Measurements from ENCODE around the gene SNRK. TPM values are rescaled to one million over a fixed set of nuclear protein-coding genes. Genes with fewer than 3 reads are reported as not detected.
A peak's percentile ranks its signal among the peaks of the same experiment; 100 is the strongest.

The SNRK gene
- total and polyA plus RNA-seq, 7 donors = 6.8 to 25.6 (median 18.8) TPM

DNA sequence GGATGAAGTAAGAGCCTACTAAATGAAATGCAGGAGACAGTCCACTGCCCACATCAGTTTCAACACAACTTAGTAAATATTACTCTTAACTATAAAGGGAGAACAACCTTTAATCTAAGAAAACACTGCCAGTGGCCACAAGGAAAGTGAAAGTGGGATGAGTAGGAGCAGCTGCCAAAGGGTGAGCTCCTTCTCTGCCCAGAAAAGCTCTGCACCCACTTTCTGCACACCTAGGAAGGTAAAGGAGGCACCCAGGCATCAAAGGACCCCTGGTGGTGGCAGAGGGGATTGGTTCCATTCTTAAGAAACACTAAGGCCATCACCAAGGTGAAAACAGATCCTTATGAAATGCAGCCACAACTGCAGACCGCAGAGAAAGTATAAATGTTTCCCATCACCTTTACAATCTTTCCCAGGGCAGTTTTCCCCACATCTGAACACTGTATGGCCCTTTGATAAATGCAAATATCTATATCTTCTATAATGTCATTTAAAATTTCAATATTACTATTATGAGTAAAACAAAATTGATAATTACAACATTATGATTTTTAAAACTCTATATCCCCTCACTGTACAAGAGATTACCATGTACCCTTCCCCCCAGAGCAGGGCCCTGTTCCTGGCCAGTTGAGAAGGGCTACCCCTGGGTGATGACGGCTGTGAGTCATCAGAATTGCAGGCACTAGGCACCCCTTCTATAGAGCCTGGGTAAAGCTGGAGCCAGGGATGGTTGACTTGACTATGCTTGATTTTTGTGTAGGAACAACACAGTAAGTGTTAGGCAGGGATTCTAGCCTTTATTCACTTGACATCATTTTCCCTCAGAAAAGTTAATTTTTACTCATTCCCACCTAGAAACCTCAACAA is 92.0 kb downstream of the SNRK start:
- peak overlapping the region; percentile 24 for H3K27ac ChIP-seq
- 87 to 100% (median 92%) methylated on average over 2 of the region's 2 CpGs for WGBS, 3 donors
- peak in 3 of 4 donors; percentile 76 to 86 (median 77) for ATAC-seq

DNA sequence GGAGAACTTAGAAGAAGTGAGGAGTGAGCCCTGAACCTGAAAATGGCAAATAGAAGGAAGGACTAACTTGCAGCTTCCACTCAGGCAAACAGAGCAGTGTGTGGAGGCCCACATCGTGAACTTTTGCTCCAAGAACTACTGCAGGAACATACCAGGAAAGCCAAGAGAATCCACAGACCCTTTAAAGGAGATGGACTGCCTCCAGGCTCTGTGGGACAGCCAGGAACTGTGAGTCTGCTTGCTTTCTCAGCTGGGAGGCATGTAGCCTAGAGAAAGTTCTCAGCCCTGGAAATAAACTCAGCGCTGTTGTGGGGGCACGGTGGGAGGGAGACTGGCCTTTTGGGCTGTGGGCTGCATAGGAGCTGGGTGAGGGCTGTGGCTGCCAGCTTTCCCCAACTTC is 93.0 kb downstream of the SNRK start:
- no peaks in the 10 kb centered on the region for H3K4me1 ChIP-seq
- H3K27ac ChIP-seq = no peak overlapping the region
- intact Hi-C loops (cut with DNase I) = loop anchor here in 1 of 2 donors (10.0 kb wide), 1 partner anchor 215 kb away; no protein-coding TSS in a partner anchor
- TF ChIP-seq, protein P1, sequence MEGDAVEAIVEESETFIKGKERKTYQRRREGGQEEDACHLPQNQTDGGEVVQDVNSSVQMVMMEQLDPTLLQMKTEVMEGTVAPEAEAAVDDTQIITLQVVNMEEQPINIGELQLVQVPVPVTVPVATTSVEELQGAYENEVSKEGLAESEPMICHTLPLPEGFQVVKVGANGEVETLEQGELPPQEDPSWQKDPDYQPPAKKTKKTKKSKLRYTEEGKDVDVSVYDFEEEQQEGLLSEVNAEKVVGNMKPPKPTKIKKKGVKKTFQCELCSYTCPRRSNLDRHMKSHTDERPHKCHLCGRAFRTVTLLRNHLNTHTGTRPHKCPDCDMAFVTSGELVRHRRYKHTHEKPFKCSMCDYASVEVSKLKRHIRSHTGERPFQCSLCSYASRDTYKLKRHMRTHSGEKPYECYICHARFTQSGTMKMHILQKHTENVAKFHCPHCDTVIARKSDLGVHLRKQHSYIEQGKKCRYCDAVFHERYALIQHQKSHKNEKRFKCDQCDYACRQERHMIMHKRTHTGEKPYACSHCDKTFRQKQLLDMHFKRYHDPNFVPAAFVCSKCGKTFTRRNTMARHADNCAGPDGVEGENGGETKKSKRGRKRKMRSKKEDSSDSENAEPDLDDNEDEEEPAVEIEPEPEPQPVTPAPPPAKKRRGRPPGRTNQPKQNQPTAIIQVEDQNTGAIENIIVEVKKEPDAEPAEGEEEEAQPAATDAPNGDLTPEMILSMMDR (IDR thresholded peaks at IDR 0.05) = no peak
- H3K9me3 ChIP-seq = no peaks in the 10 kb centered on the region
- WGBS, 3 donors = 46 to 65% (median 53%) methylated on average over 3 of the region's 3 CpGs
- DNase-seq (no peak), ATAC-seq (no peak)
- H3K27me3 ChIP-seq (ENCODE audit: insufficient read depth in 3 of 3, low read length in 2 of 3) = no peaks in the 10 kb centered on the region
- no peak overlapping the region for H3K4me3 ChIP-seq
- no peaks in the 10 kb centered on the region for H3K36me3 ChIP-seq (ENCODE audit: insufficient read depth in 1 of 2, low read depth in 1 of 2)

More for the DNA sequence above, 92.0 kb downstream of the SNRK start:
- TF ChIP-seq, protein P1 (IDR thresholded peaks at IDR 0.05) = peak; percentile 56
- peak in 1 of 2 donors; percentile 45 for DNase-seq
- H3K4me3 ChIP-seq = no peak overlapping the region
- no peaks in the 10 kb centered on the region for H3K27me3 ChIP-seq (ENCODE audit: insufficient read depth in 3 of 3, low read length in 2 of 3)
- H3K9me3 ChIP-seq = no peaks in the 10 kb centered on the region
- no peaks in the 10 kb centered on the region for H3K36me3 ChIP-seq (ENCODE audit: insufficient read depth in 1 of 2, low read depth in 1 of 2)
- no peaks in the 10 kb centered on the region for H3K4me1 ChIP-seq
- intact Hi-C loops (cut with DNase I) = loop anchor here in 1 of 2 donors (10.0 kb wide), 1 partner anchor 214 kb away; no protein-coding TSS in a partner anchor

DNA sequence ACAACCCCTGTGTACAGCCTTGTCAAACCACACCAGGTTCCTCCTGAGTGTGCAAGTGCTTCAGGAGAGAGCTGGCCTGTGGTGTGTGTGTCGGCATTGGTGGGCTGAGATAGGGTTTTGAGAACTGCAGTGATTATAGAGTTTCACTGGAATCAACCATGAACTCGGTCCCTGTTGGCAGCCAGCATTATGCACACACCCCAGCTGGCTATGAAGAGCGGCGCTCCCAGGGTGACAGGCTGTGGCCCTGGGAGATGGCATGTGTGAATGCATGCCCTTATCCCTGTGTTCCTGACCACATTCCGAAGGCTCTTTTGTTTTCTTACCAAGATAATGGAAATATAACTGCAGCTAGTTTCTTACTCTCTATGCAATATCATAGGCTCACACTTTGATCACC is 101.8 kb downstream of the SNRK start:
- Histone ChIP-seq H3K9me3 (peaks cover 8% of the 10 kb centered on the region), H3K4me1 (peaks cover 23% of the 10 kb centered on the region), H3K36me3 (ENCODE audit: insufficient read depth in 1 of 2, low read depth in 1 of 2) (no peaks in the 10 kb centered on the region), H3K27ac (no peak overlapping the region), H3K4me3 (no peak overlapping the region), H3K27me3 (ENCODE audit: insufficient read depth in 3 of 3, low read length in 2 of 3) (no peaks in the 10 kb centered on the region)
- TF ChIP-seq, protein P1 (IDR thresholded peaks at IDR 0.05) = no peak
- no peak for ATAC-seq
- WGBS, 3 donors = 61 to 83% (median 69%) methylated on average over 5 of the region's 5 CpGs
- intact Hi-C loops (cut with DNase I) = no loop called here
- DNase-seq = no peak

DNA sequence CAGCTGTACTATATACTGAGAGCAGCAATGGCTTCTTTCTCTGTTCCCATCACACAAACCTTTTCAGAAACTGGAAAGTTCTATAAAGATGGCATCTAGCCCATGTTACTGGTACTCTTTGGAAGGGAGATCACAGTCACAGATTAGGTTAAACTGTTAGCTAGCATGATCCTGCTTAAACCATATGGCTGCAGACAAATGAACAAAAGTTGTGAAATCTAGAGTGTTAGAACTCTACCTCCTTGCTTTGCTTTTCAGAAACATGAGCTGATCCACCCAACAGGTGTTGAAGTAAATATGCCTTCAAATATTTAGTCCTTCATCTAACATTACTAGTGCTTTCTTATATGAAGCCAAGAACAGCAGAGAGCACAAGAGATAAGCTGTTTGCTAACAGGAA is 102.6 kb downstream of the SNRK start:
- H3K9me3 ChIP-seq = peaks cover 8% of the 10 kb centered on the region
- TF ChIP-seq, protein P1 (IDR thresholded peaks at IDR 0.05) = no peak
- no peak for DNase-seq
- H3K4me3 ChIP-seq = no peak overlapping the region
- peak in 2 of 4 donors; percentile 17 to 48 for ATAC-seq
- peaks cover 23% of the 10 kb centered on the region for H3K4me1 ChIP-seq
- no peaks in the 10 kb centered on the region for H3K36me3 ChIP-seq (ENCODE audit: insufficient read depth in 1 of 2, low read depth in 1 of 2)
- H3K27me3 ChIP-seq (ENCODE audit: insufficient read depth in 3 of 3, low read length in 2 of 3) = no peaks in the 10 kb centered on the region
- H3K27ac ChIP-seq = peak overlapping the region; percentile 64
- intact Hi-C loops (cut with DNase I) = no loop called here
